H1 (cell line): ENCODE results near the gene TFCP2L1. TPM values are rescaled to one million over a fixed set of nuclear protein-coding genes. Genes with fewer than 3 reads are reported as not detected.

Experiments used
- CTCF ChIA-PET: fragments of 300-600 bp; sonication (Branson Sonifier 250); formaldehyde crosslinking; loops from one replicate; lab custom pipeline; 2021; ENCODE audit not compliant: partially characterized antibody; lab: Charles Lee
- POLR2A ChIA-PET: fragments of 300-600 bp; sonication (Branson Sonifier 250); formaldehyde crosslinking; loops from one replicate; lab custom pipeline; 2021; ENCODE audit warnings: inconsistent platforms; ENCODE audit not compliant: partially characterized antibody; lab: Charles Lee
- DNase-seq, 2 experiments: peaks; one replicate each; pipeline versions ENCODE4 v3.0.0 to v3.0.0-alpha.2; 2010 to 2022; ENCODE audit warnings: low spot score in 2 of 2, low read depth in 1 of 2, mixed read lengths in 1 of 2
- FAIRE-seq: peaks from 2 replicates; lab custom pipeline; 2011; peaks lifted over from hg19 to GRCh38; lab: Jason Lieb, UNC
- H2AFZ ChIP-seq: 2 replicates; pipeline ENCODE4 v1.8.1; 2012; ENCODE audit warnings: low read length, inconsistent platforms
- H2AK5ac ChIP-seq: 2 replicates; pipeline ENCODE4 v1.6.1; 2013; ENCODE audit warnings: low read depth, low read length
- H2BK120ac ChIP-seq: replicated peaks from 2 replicates; pipeline ENCODE3; 2013; ENCODE audit warnings: low read depth, low read length, inconsistent platforms
- H2BK12ac ChIP-seq: 2 replicates; pipeline ENCODE4 v1.6.1; 2013; ENCODE audit warnings: low read depth, low read length
- H2BK15ac ChIP-seq: 2 replicates; pipeline ENCODE4 v1.6.1; 2013; ENCODE audit warnings: low read length
- H2BK20ac ChIP-seq: 2 replicates; pipeline ENCODE4 v1.6.1; 2013; ENCODE audit warnings: low read length
- H2BK5ac ChIP-seq: 2 replicates; pipeline ENCODE4 v1.6.1; 2013; ENCODE audit warnings: low read depth, low read length
- H3K14ac ChIP-seq: 2 replicates; pipeline ENCODE4 v1.6.1; 2013; ENCODE audit warnings: inconsistent platforms; ENCODE audit not compliant: insufficient read length
- H3K18ac ChIP-seq: 2 replicates; pipeline ENCODE4 v1.6.1; 2013; ENCODE audit warnings: low read length; ENCODE audit errors: extremely low read depth
- H3K23ac ChIP-seq: 2 replicates; pipeline ENCODE4 v1.6.1; 2013; ENCODE audit warnings: inconsistent platforms; ENCODE audit not compliant: insufficient read length
- H3K23me2 ChIP-seq: 2 replicates; pipeline ENCODE4 v1.6.1; 2013; ENCODE audit warnings: low read depth, low read length
- H3K27ac ChIP-seq: 2 replicates; pipeline ENCODE4 v1.6.1; 2011; ENCODE audit warnings: low read depth, low read length, inconsistent platforms
- H3K27me3 ChIP-seq, 4 experiments: replicated peaks in 1 of 4; 1 replicate in 1 of 4; 2 replicates in 3 of 4; pipeline versions ENCODE4 v1.6.1 to v1.8.1; 2011 to 2013; ENCODE audit warnings: low read length in 3 of 4, mild to moderate bottlenecking in 3 of 4, inconsistent platforms in 2 of 4, mixed read lengths in 2 of 4, moderate library complexity in 1 of 4; ENCODE audit not compliant: control insufficient read depth in 3 of 4, insufficient read depth in 3 of 4; ENCODE audit errors: extremely low read depth in 1 of 4
- H3K36me3 ChIP-seq, 4 experiments: 2 replicates each; pipeline versions ENCODE4 v1.6.1 to v1.8.1; 2011 to 2013; ENCODE audit warnings: mild to moderate bottlenecking in 4 of 4, low read length in 3 of 4, moderate library complexity in 2 of 4, control low read depth in 1 of 4, inconsistent platforms in 1 of 4; ENCODE audit not compliant: insufficient read depth in 4 of 4, control insufficient read depth in 2 of 4
- H3K4ac ChIP-seq: replicated peaks from 2 replicates; pipeline ENCODE3; 2013; ENCODE audit warnings: low read length, low read depth, mixed read lengths, inconsistent platforms; ENCODE audit not compliant: insufficient read length
- H3K4me1 ChIP-seq, 4 experiments: replicated peaks in 1 of 4; 1 replicate in 1 of 4; 2 replicates in 3 of 4; pipeline versions ENCODE4 v1.6.1 to v1.8.1; 2011 to 2013; ENCODE audit warnings: low read length in 3 of 4, inconsistent platforms in 2 of 4, mixed read lengths in 1 of 4; ENCODE audit not compliant: insufficient read depth in 4 of 4, control insufficient read depth in 3 of 4
- H3K4me2 ChIP-seq, 2 experiments: 2 replicates each; pipeline versions ENCODE4 v1.6.1 to v1.8.1; 2011 to 2013; ENCODE audit warnings: low read depth in 2 of 2, low read length in 2 of 2, control low read depth in 1 of 2, inconsistent platforms in 1 of 2, mild to moderate bottlenecking in 1 of 2; ENCODE audit not compliant: insufficient read depth in 1 of 2
- H3K4me3 ChIP-seq, 4 experiments: fragments of 200-600, 300-600 bp in 1 of 4; sonication (generic), shearing (Covaris generic), sonication (Bioruptor Twin) in 1 of 4; 2 replicates each; pipeline versions ENCODE4 v1.5.1 to v1.8.1; 2011 to 2016; ENCODE audit warnings: low read length in 4 of 4, low read depth in 3 of 4, control low read depth in 2 of 4, inconsistent platforms in 2 of 4, mild to moderate bottlenecking in 2 of 4, mixed read lengths in 1 of 4, moderate library complexity in 1 of 4; ENCODE audit not compliant: insufficient read depth in 2 of 4; ENCODE audit errors: extremely low read depth in 1 of 4
- H3K56ac ChIP-seq: replicated peaks from 2 replicates; pipeline ENCODE3; 2013; ENCODE audit warnings: low read depth, mild to moderate bottlenecking, mixed read lengths, low read length, inconsistent platforms; ENCODE audit not compliant: insufficient read length
- H3K79me1 ChIP-seq: 2 replicates; pipeline ENCODE4 v1.6.1; 2013; ENCODE audit warnings: low read depth, low read length, control low read depth
- H3K79me2 ChIP-seq, 2 experiments: 2 replicates each; pipeline versions ENCODE4 v1.6.1 to v1.8.1; 2012 to 2013; ENCODE audit warnings: low read length in 2 of 2, mild to moderate bottlenecking in 2 of 2, inconsistent platforms in 1 of 2; ENCODE audit not compliant: insufficient read depth in 2 of 2, control insufficient read depth in 1 of 2
- H3K9ac ChIP-seq, 4 experiments: replicated peaks in 1 of 4; 1 replicate in 1 of 4; 2 replicates in 3 of 4; pipeline versions ENCODE4 v1.6.1 to v1.8.1; 2011 to 2013; ENCODE audit warnings: low read depth in 3 of 4, low read length in 3 of 4, control low read depth in 2 of 4, mild to moderate bottlenecking in 2 of 4, moderate library complexity in 2 of 4, inconsistent platforms in 1 of 4; ENCODE audit errors: extremely low read depth in 1 of 4
- H3K9me3 ChIP-seq, 2 experiments: 2 replicates each; pipeline versions ENCODE4 v1.6.1 to v1.8.1; 2012 to 2013; ENCODE audit warnings: mild to moderate bottlenecking in 2 of 2, moderate library complexity in 2 of 2, control low read depth in 1 of 2, inconsistent platforms in 1 of 2, low read depth in 1 of 2, low read length in 1 of 2, mixed read lengths in 1 of 2; ENCODE audit not compliant: insufficient read depth in 2 of 2
- H4K20me1 ChIP-seq, 2 experiments: replicated peaks in 1 of 2; 2 replicates each; pipeline versions ENCODE3 to v1.8.1; 2011 to 2013; ENCODE audit warnings: inconsistent platforms in 2 of 2, low read length in 2 of 2, mild to moderate bottlenecking in 1 of 2; ENCODE audit not compliant: insufficient read depth in 2 of 2, control insufficient read depth in 1 of 2
- H4K5ac ChIP-seq: 2 replicates; pipeline ENCODE4 v1.6.1; 2013; ENCODE audit warnings: low read length, low read depth, mixed read lengths, inconsistent platforms; ENCODE audit not compliant: insufficient read length
- H4K8ac ChIP-seq: 2 replicates; pipeline ENCODE4 v1.8.0; 2013; ENCODE audit warnings: mild to moderate bottlenecking, moderate library complexity, low read length, inconsistent platforms; ENCODE audit not compliant: insufficient read depth; ENCODE audit errors: extremely low read depth
- H4K91ac ChIP-seq: replicated peaks from 2 replicates; pipeline ENCODE3; 2013; ENCODE audit warnings: low read length, mixed read lengths, inconsistent platforms; ENCODE audit not compliant: insufficient read length
- ATF3 ChIP-seq: IDR thresholded peaks from 2 replicates; pipeline ENCODE4 v1.6.1; 2011; ENCODE audit warnings: low read depth, mild to moderate bottlenecking, low read length; ENCODE audit not compliant: insufficient read depth
- BCL11A ChIP-seq, 2 experiments: IDR thresholded peaks; one replicate each; pipeline ENCODE4 v1.6.1; 2011; ENCODE audit warnings: low read depth in 2 of 2, low read length in 2 of 2, mild to moderate bottlenecking in 2 of 2
- BRCA1 ChIP-seq: IDR thresholded peaks from 2 replicates; pipeline ENCODE4 v1.6.1; 2012; ENCODE audit warnings: low read depth, low read length, improper control_type of control experiment
- CTBP2 ChIP-seq: IDR thresholded peaks from 2 replicates; pipeline ENCODE4 v1.7.0; 2011; ENCODE audit warnings: borderline replicate concordance, mild to moderate bottlenecking, moderate library complexity, mixed read lengths, low read length; ENCODE audit not compliant: insufficient read depth, insufficient read length
- HDAC6 ChIP-seq: IDR thresholded peaks from one replicate; pipeline ENCODE4 v1.7.1; 2012; ENCODE audit warnings: low read depth, mild to moderate bottlenecking, inconsistent platforms, low read length, moderate library complexity
- KDM4A ChIP-seq: IDR thresholded peaks from one replicate; pipeline ENCODE4 v1.7.1; 2012; ENCODE audit warnings: low read depth, mild to moderate bottlenecking, moderate library complexity, low read length, inconsistent platforms; ENCODE audit not compliant: severe bottlenecking
- POLR2A ChIP-seq, 2 experiments: IDR thresholded peaks; 1 replicate in 1 of 2; 2 replicates in 1 of 2; pipeline ENCODE4 v1.6.1; 2011; ENCODE audit warnings: low read depth in 2 of 2, low read length in 2 of 2, mild to moderate bottlenecking in 2 of 2; ENCODE audit errors: control extremely low read depth in 1 of 2
- RAD21 ChIP-seq, 2 experiments: IDR thresholded peaks in 1 of 2; conservative IDR thresholded peaks in 1 of 2; 2 replicates each; pipeline ENCODE4 v1.6.1; 2011; ENCODE audit warnings: low read depth in 2 of 2, low read length in 2 of 2, improper control_type of control experiment in 1 of 2, inconsistent platforms in 1 of 2, mild to moderate bottlenecking in 1 of 2, moderate library complexity in 1 of 2
- RFX5 ChIP-seq: IDR thresholded peaks from 2 replicates; pipeline ENCODE4 v1.6.1; 2011; ENCODE audit warnings: low read depth, low read length, improper control_type of control experiment, borderline replicate concordance
- SIX5 ChIP-seq: IDR thresholded peaks from 2 replicates; pipeline ENCODE4 v1.6.1; 2011; ENCODE audit warnings: mild to moderate bottlenecking, low read depth, low read length
- WGBS, 2 experiments: shearing (Covaris generic) in 1 of 2; methylation state at CpG; one replicate each; pipeline versions ENCODE4 v1.1.6 to v1.1.7; 2013 to 2015; ENCODE audit warnings: low lambda C conversion rate in 2 of 2, mixed read lengths in 2 of 2, inconsistent platforms in 1 of 2, low coverage in 1 of 2, missing lambda C conversion rate in 1 of 2; ENCODE audit not compliant: insufficient replicate concordance in 2 of 2, insufficient coverage in 1 of 2, insufficient read length in 1 of 2; ENCODE audit errors: extremely low coverage in 1 of 2, missing lambda C conversion rate in 1 of 2; 5-methylcytosine and 5-hydroxymethylcytosine counted together
- polyA plus RNA-seq, 7 experiments: library from polyadenylated mRNA; depleted of rRNA in 3 of 7; stranded (reverse) in 5 of 7; unstranded in 2 of 7; fragments of >200 nt in 5 of 7; fragments of 200-250 nt in 2 of 7; gene quantifications; 1 replicate in 5 of 7; 2 replicates in 1 of 7; 4 replicates in 1 of 7; pipeline versions ENCODE4 v1.2.1 to v1.2.3, GENCODE V29; 2011 to 2013; ENCODE audit warnings: missing spikeins in 2 of 7, mixed read lengths in 2 of 7
- total RNA-seq: library from RNA; stranded (reverse); fragmentation: NEBNext Ultra II Directional; extraction: Animal tissue kit (Norgen Biotek cat#: 25700); gene quantifications from 2 replicates; pipeline ENCODE4 v1.2.1, GENCODE V29; 2021

TFCP2L1 gene
- total and polyA plus RNA-seq, 2 of the 8 experiments (the other 6 are each of a cell fraction or from before 2014, with no cell fraction given) = 1.5 to 3.8 TPM

- H3K9ac ChIP-seq = no peak overlapping the region
- H3K27me3 ChIP-seq = no peaks in the 10 kb centered on the region
- no peaks in the 10 kb centered on the region for H3K23me2 ChIP-seq
- peaks cover 0 to 3% (median 0%) of the 10 kb centered on the region in 4 experiments; a peak in 2 of 7 replicates for H3K4me1 ChIP-seq
- 87% methylated on average over 11 of the region's 12 CpGs; no CpG with 5 or more reads in 1 of the 2 experiments for WGBS, 2 experiments
- H3K4me2 ChIP-seq = no peak overlapping the region
- DNase-seq (no peak), FAIRE-seq (no peak)
- H4K5ac ChIP-seq = no peak overlapping the region
- no peak overlapping the region for H2BK5ac ChIP-seq
- 0 out of 2 replicates have a peak, but pooled peaks cover 2% of the 10 kb centered on the region for H3K79me1 ChIP-seq
- peak overlapping the region; percentile 2; the same call in 1 of the 2 replicates for H3K18ac ChIP-seq
- H3K56ac ChIP-seq = no peak overlapping the region
- no peak overlapping the region for H4K8ac ChIP-seq
- H2BK12ac ChIP-seq = no peak overlapping the region
- no peak overlapping the region for H2BK20ac ChIP-seq
- no peak overlapping the region for H3K23ac ChIP-seq
- peaks cover 0 to 2% of the 10 kb centered on the region in 2 experiments for H4K20me1 ChIP-seq
- no peak overlapping the region for H3K4ac ChIP-seq
- no peak overlapping the region for H3K4me3 ChIP-seq
- no peak overlapping the region for H3K27ac ChIP-seq
- no peaks in the 10 kb centered on the region for H3K79me2 ChIP-seq
- H2AK5ac ChIP-seq = no peak overlapping the region
- H3K36me3 ChIP-seq = no peaks in the 10 kb centered on the region
- CTCF ChIA-PET = no interaction called here
- POLR2A ChIA-PET = no interaction called here
- H2BK15ac ChIP-seq = no peak overlapping the region
- no peak overlapping the region for H2BK120ac ChIP-seq
- no peak overlapping the region for H2AFZ ChIP-seq
- no peaks in the 10 kb centered on the region for H3K9me3 ChIP-seq
- H3K14ac ChIP-seq = no peak overlapping the region
- TF ChIP-seq KDM4A (no peak), RAD21 (IDR thresholded peaks at IDR 0.05 in 1 of 2, conservative IDR thresholded peaks at IDR 0.05 in 1 of 2; ENCODE audit: low read depth in 2 of 2, low read length in 2 of 2) (no peak), HDAC6 (no peak), BCL11A (IDR thresholded peaks at IDR 0.05; ENCODE audit: low read depth in 2 of 2, low read length in 2 of 2) (no peak), ATF3 (no peak), POLR2A (IDR thresholded peaks at IDR 0.05; ENCODE audit: control extremely low read depth in 1 of 2, low read depth in 2 of 2, low read length in 2 of 2) (no peak), SIX5 (no peak), RFX5 (no peak), CTBP2 (no peak), BRCA1 (no peak)
- TF ChIP-seq, all 59 proteins: peak for 0
- H4K91ac ChIP-seq = no peak overlapping the region
Measured at GRCh38 chr2:121260370-121261154, 24.4 kb downstream of the TFCP2L1 start.
